HepG2 (cell line): ENCODE results near the gene SLC1A4. TPM values are rescaled to one million over a fixed set of nuclear protein-coding genes. Genes with fewer than 3 reads are reported as not detected.

Experiments
- ATAC-seq: fragments of 200-7000 bp; cut with Tn5 transposase; 3 replicates; pipeline ENCODE4 v1.9.1; 2020; ENCODE audit warnings: mild to moderate bottlenecking, moderate library complexity
- BruUV-seq: library from RNA; stranded (reverse); fragments of 400-500 nt; replicated peaks from 2 replicates; lab custom pipeline; 2021; lab: Mats Ljungman, UMichigan
- CTCF ChIA-PET: fragments of 300-600 bp; formaldehyde crosslinking; extraction: SDS; loops from one replicate; lab custom pipeline; 2021; ENCODE audit warnings: low total read pairs, inconsistent platforms, low intra/inter-chr PET ratio; lab: Yijun Ruan, JAX
- POLR2A ChIA-PET: fragments of 350-600 bp; sonication (Branson Sonifier 250); formaldehyde crosslinking; loops from one replicate; lab custom pipeline; 2020; ENCODE audit warnings: antibody characterized with exemption, inconsistent platforms; lab: Yijun Ruan, JAX
- DNase-seq: peaks from one replicate; pipeline ENCODE4 v3.0.0-alpha.2; 2015; ENCODE audit warnings: low spot score
- FAIRE-seq: peaks from 3 replicates; lab custom pipeline; 2011; peaks lifted over from hg19 to GRCh38; lab: Jason Lieb, UNC
- H2AFZ ChIP-seq: one replicate; pipeline ENCODE4 v1.6.1; 2011; ENCODE audit warnings: low read length, inconsistent platforms
- H3K27ac ChIP-seq: fragments of 300-600 bp; 3 replicates; pipeline ENCODE4 v1.8.0; 2011; ENCODE audit warnings: mixed run types, mild to moderate bottlenecking, mixed read lengths, low read length, inconsistent platforms; ENCODE audit not compliant: insufficient read depth; ENCODE audit errors: extremely low read length
- H3K27me3 ChIP-seq, 2 experiments: fragments of 200-600 bp in 1 of 2; 2 replicates in 1 of 2; 3 replicates in 1 of 2; pipeline versions ENCODE4 v1.6.0 to v1.8.0; 2011; ENCODE audit warnings: low read length in 2 of 2, mild to moderate bottlenecking in 2 of 2, moderate library complexity in 2 of 2, inconsistent platforms in 1 of 2; ENCODE audit not compliant: insufficient read depth in 2 of 2, control insufficient read depth in 1 of 2
- H3K36me3 ChIP-seq, 2 experiments: fragments of 200-600 bp in 1 of 2; replicated peaks in 1 of 2; 2 replicates in 1 of 2; 3 replicates in 1 of 2; pipeline versions ENCODE4 v1.5.1 to v1.8.0; 2011; ENCODE audit warnings: low read length in 2 of 2, inconsistent platforms in 1 of 2; ENCODE audit not compliant: insufficient read depth in 2 of 2, control insufficient read depth in 1 of 2
- H3K4me1 ChIP-seq: 2 replicates; pipeline ENCODE4 v1.5.1; 2012; ENCODE audit warnings: low read length, inconsistent platforms; ENCODE audit not compliant: insufficient read depth
- H3K4me2 ChIP-seq: 2 replicates; pipeline ENCODE4 v1.6.0; 2011; ENCODE audit warnings: low read depth, low read length, inconsistent platforms
- H3K4me3 ChIP-seq, 3 experiments: fragments of 200-600 bp in 1 of 3; sonication (generic), shearing (Covaris generic) in 1 of 3; replicated peaks in 1 of 3; 2 replicates each; pipeline ENCODE4 v1.5.1; 2011 to 2016; ENCODE audit warnings: low read length in 3 of 3, inconsistent platforms in 2 of 3, low read depth in 2 of 3, mild to moderate bottlenecking in 2 of 3, control low read depth in 1 of 3, mixed read lengths in 1 of 3; ENCODE audit not compliant: insufficient read depth in 1 of 3
- H3K79me2 ChIP-seq: one replicate; pipeline ENCODE4 v1.6.1; 2011; ENCODE audit warnings: low read length, inconsistent platforms; ENCODE audit not compliant: insufficient read depth
- H3K9ac ChIP-seq: 2 replicates; pipeline ENCODE4 v1.6.0; 2011; ENCODE audit warnings: mild to moderate bottlenecking, low read depth, low read length, inconsistent platforms; ENCODE audit not compliant: insufficient read depth
- H3K9me3 ChIP-seq: 2 replicates; pipeline ENCODE4 v1.5.1; 2012; ENCODE audit warnings: mild to moderate bottlenecking, low read length
- H4K20me1 ChIP-seq: 2 replicates; pipeline ENCODE4 v1.6.0; 2011; ENCODE audit warnings: inconsistent platforms, mild to moderate bottlenecking, low read length, moderate library complexity; ENCODE audit not compliant: insufficient read depth
- AGO2 ChIP-seq: fragments of 200-400 bp; formaldehyde crosslinking; optimal IDR thresholded peaks from 2 replicates; pipeline ENCODE3; 2017; ENCODE audit warnings: mild to moderate bottlenecking, low read depth, low read length, moderate library complexity
- ATF6 ChIP-seq: sonication (generic); formaldehyde crosslinking; conservative IDR thresholded peaks from 2 replicates; pipeline ENCODE4 v1.4.0; 2020; ENCODE audit warnings: missing genetic modification reagents
- DBP ChIP-seq: sonication (generic); formaldehyde crosslinking; IDR thresholded peaks from 2 replicates; pipeline ENCODE4 v1.4.0; 2020; ENCODE audit warnings: missing genetic modification reagents; ENCODE audit errors: not compliant biosample characterization
- DNMT3B ChIP-seq: conservative IDR thresholded peaks from 2 replicates; pipeline ENCODE4 v1.6.1; 2016; ENCODE audit warnings: missing biosample characterization, control low read depth
- EP300 ChIP-seq, 3 experiments: sonication (generic) in 1 of 3; formaldehyde crosslinking in 1 of 3; IDR thresholded peaks; 2 replicates each; pipeline versions ENCODE4 v1.5.1 to v1.6.1; 2011 to 2020; ENCODE audit warnings: low read depth in 2 of 3, low read length in 2 of 3, borderline replicate concordance in 1 of 3, improper control_type of control experiment in 1 of 3, mild to moderate bottlenecking in 1 of 3, missing genetic modification reagents in 1 of 3, moderate library complexity in 1 of 3
- FUBP1 ChIP-seq: sonication (generic); formaldehyde crosslinking; IDR thresholded peaks from 2 replicates; pipeline ENCODE4 v1.5.1; 2020; ENCODE audit warnings: missing genetic modification reagents, mild to moderate bottlenecking, borderline replicate concordance
- ZC3H13 ChIP-seq: sonication (generic); formaldehyde crosslinking; IDR thresholded peaks from 2 replicates; pipeline ENCODE4 v1.8.1; 2023; ENCODE audit warnings: mild to moderate bottlenecking, missing genetic modification reagents, moderate library complexity
- WGBS: methylation state at CpG from one replicate; pipeline ENCODE4 v1.1.6; 2017; ENCODE audit warnings: low lambda C conversion rate; 5-methylcytosine and 5-hydroxymethylcytosine counted together
- in situ Hi-C: cut with HindIII; loops from 2 replicates; pipeline ENCODE4 v1.10.0; 2017; ENCODE audit warnings: low pct_unique_long_range_greater_than_20kb; ENCODE audit not compliant: extremely low pct_ligation_motif_present
- intact Hi-C: fragments of 100-400 bp; cut with micrococcal nuclease; formaldehyde crosslinking; loops from one replicate; pipeline ENCODE4 v1.10.0; 2022; ENCODE audit not compliant: unreplicated experiment
- polyA plus RNA-seq, 8 experiments: library from polyadenylated mRNA; depleted of rRNA in 3 of 8; stranded (reverse) in 7 of 8; unstranded in 1 of 8; fragments of >200 nt; fragmentation: Illumina TruSeq in 4 of 8; extraction: Trizol in 4 of 8; gene quantifications; 2 replicates each; pipeline versions ENCODE4 v1.2.1 to v1.2.3, GENCODE V29; 2011 to 2016; ENCODE audit warnings: low read depth in 4 of 8, missing spikeins in 1 of 8, mixed read lengths in 1 of 8; ENCODE audit not compliant: insufficient read depth in 1 of 8
- total RNA-seq, 5 experiments: library from RNA; depleted of rRNA; stranded (reverse); fragments of >200 nt; fragmentation: Illumina TruSeq; extraction: Trizol; gene quantifications; 2 replicates each; pipeline ENCODE4 v1.2.3, GENCODE V29; 2016; ENCODE audit warnings: low read depth in 1 of 5

The SLC1A4 gene
- total and polyA plus RNA-seq, 2 of the 13 experiments (the other 11 are each of a cell fraction or from before 2014, with no cell fraction given): 21.0 to 39.6 TPM

GRCh38 chr2:65020943-65021528 is 31.8 kb downstream of the SLC1A4 start:
- TF ChIP-seq AGO2: peak; percentile 69
- TF ChIP-seq EP300 (IDR thresholded peaks at IDR 0.05; ENCODE audit: low read depth in 2 of 2, low read length in 2 of 2): no peak
- no peak for TF ChIP-seq EP300 (CRISPR knock-in tag; IDR thresholded peaks at IDR 0.05; ENCODE audit: borderline replicate concordance)
- no peak for TF ChIP-seq FUBP1 (CRISPR knock-in tag)
- TF ChIP-seq DNMT3B: no peak

GRCh38 chr2:65021709-65022108 is 32.5 kb downstream of the SLC1A4 start:
- H3K9ac ChIP-seq: no peak overlapping the region
- DNase-seq (no peak), ATAC-seq (no peak), FAIRE-seq (no peak)
- H4K20me1 ChIP-seq: no peaks in the 10 kb centered on the region
- H3K27ac ChIP-seq: no peak overlapping the region
- CTCF ChIA-PET: no interaction called here
- H2AFZ ChIP-seq: no peak overlapping the region
- POLR2A ChIA-PET: interaction anchor here (1.2 kb wide), 1 partner anchor 29 kb away, joined by 3 read pairs; no protein-coding TSS in a partner anchor
- no TSS peak for BruUV-seq
- TF ChIP-seq ATF6 (CRISPR knock-in tag) (no peak), ZC3H13 (CRISPR knock-in tag) (no peak), DBP (CRISPR knock-in tag) (no peak)
- WGBS: 93% methylated on average over 4 of the region's 4 CpGs
- H3K27me3 ChIP-seq: no peaks in the 10 kb centered on the region
- intact Hi-C loops: no loop called here
- H3K79me2 ChIP-seq: no peaks in the 10 kb centered on the region
- H3K4me2 ChIP-seq: no peak overlapping the region
- peaks cover 19% of the 10 kb centered on the region for H3K4me1 ChIP-seq
- H3K36me3 ChIP-seq: peaks cover 28 to 78% of the 10 kb centered on the region in 2 experiments
- no peak overlapping the region for H3K4me3 ChIP-seq
- in situ Hi-C loops: no loop called here
- no peaks in the 10 kb centered on the region for H3K9me3 ChIP-seq

More at GRCh38 chr2:65020943-65021528, 31.8 kb downstream of the SLC1A4 start:
- in situ Hi-C loops: no loop called here
- FAIRE-seq (no peak), ATAC-seq (no peak), DNase-seq (no peak)
- Histone ChIP-seq H2AFZ (no peak overlapping the region), H3K36me3 (peaks cover 33 to 84% of the 10 kb centered on the region in 2 experiments), H3K4me1 (peaks cover 13% of the 10 kb centered on the region), H3K9ac (no peak overlapping the region), H3K27ac (no peak overlapping the region), H3K79me2 (no peaks in the 10 kb centered on the region), H3K9me3 (no peaks in the 10 kb centered on the region), H3K4me2 (no peak overlapping the region), H3K4me3 (no peak overlapping the region), H3K27me3 (no peaks in the 10 kb centered on the region), H4K20me1 (no peaks in the 10 kb centered on the region)
- intact Hi-C loops: no loop called here
- 97% methylated on average over 11 of the region's 11 CpGs for WGBS
- POLR2A ChIA-PET: interaction anchor here (1.2 kb wide), 1 partner anchor 29 kb away, joined by 3 read pairs; no protein-coding TSS in a partner anchor
- CTCF ChIA-PET: no interaction called here
- BruUV-seq: no TSS peak
